ENCODE measurements around the gene TMEM245.
"Not testable (repeated sequence)": the region's sequence is repeated elsewhere in the genome, so short reads cannot be mapped to it uniquely, and the experiment has no call there.

TMEM245 gene

GRCh38 chr9:109132567-109133021 is 12.8 kb upstream of the TMEM245 start:
- DNase-seq, result no peak

- DNase-seq, result no peak
These were observed 9.9 kb upstream of the TMEM245 start for GRCh38 chr9:109129470-109130197.

GRCh38 chr9:109126671-109127070 is 6.9 kb upstream of the TMEM245 start:
- not testable (repeated sequence) for DNase-seq

- no peak for DNase-seq
These were observed 4.4 kb upstream of the TMEM245 start for GRCh38 chr9:109124121-109124520.

DNA sequence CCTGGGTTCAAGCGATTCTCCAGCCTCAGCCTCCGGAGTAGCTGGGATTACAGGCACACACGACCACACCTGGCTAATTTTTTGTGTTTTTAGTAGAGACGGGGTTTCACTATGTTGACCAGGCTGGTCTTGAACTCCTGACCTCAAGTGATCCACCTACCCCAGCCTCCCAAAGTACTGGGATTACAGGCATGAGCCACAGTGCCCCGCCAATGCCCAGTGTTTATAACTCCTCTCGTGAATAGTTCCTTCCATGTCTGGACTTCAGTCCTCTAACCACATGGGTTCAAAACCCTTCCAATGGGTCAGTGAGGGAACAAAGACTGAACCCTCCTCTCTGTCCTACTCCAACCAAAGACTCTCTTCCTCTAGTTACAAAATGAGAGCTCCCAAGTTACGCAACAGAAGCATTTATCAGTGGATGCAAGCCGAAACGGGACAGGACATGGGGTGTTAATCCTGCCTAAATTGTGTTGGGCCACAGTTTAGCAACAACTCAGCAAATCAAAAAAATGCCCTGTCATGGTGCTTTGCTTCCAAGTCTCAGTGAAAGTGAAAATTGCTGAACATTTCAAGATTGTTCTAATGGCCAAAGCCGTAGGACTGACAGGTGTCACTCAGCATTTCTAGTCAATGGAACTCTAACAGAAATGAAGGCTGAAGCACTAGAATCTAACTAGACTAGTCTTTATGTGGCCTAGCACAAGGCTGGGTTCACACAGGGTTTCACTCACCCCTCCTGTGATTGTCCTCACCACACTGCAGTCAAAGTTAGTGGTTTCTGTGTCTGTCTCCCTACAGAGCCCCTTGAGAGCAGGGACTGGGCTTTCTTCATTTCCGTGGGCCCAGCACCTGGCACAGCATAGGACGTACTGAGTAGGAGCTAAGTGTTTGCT is 3.2 kb upstream of the TMEM245 start:
- no peak for DNase-seq

GRCh38 chr9:109121232-109121796 is 1.6 kb upstream of the TMEM245 start:
- DNase-seq, result no peak

GRCh38 chr9:109120204-109120789 is 550 bp upstream of the TMEM245 start:
- no peak for DNase-seq

DNA sequence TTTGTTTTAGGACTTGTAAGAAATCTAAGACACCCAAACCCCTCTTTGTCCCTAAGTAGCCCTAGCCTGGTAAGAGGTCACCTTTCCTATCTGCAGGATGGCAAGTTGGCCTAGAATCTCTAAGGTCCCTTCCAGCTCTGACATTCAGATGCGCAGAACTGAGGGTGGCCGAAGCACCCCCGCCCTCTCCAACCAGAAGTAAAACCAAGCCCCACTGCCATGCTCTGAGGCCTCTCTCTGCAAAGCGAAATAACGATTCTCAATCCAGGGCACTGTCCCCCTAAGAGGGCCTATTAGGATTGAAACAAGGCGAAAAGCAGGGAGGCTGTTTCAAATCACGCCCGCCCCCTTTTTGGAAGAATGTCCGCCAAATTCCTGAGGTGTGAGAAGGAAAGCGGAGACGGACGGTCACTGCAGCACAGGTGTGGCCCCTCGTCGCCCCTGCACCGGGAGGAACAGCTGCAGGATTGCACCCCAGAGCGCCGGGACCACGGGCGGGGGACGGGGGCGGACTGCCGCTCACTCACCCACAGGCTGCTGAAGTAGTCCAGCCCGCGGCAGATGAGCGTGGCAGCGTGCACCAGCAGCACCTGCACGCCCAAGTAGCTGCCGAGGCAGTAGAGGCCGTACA is 824 bp downstream of the TMEM245 start:
- DNase-seq, result no peak

DNA sequence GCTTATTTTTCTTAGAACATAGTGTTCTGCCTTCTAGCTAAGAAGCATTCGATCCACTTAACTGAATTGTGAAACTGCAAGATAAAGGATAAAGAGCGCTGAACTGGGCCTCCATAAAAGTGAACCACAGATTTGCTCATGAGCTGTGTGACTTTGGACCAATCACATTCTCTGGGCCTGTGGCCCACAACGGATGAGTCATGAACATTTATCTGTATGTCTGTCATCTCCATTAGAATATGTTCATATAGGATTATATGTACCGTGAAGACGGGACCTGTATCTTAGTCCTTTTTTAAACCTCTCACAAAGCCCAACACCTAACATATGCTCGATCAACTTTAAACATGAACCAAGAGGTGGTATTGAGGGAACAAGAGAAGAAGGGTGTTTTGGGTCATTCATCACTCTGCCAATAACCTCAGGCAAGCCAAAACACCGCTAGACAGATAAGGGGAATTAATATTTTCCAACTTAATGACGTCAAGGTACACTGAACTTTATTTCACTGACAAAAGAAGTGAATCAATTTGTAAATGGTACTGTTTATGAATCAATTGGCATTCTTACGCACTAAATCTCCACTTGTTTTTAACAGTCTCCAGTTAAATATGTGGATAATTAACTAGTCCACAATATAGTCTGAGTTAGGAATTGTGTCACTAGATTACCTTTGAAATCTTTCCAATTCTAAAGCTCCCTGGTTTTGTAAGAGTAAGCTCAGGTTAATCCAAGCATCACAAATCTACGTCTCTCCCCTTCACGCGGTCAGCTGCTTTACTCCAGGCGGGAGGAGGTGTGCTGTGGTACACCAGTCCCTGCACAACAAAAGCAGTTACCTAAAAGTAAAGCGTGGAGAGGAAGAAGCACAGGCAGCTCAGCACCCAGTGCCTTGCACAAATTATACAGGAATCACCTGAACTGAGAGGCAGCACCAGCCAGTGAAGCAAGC is 1.6 kb downstream of the TMEM245 start:
- peak; percentile 29 for DNase-seq

DNA sequence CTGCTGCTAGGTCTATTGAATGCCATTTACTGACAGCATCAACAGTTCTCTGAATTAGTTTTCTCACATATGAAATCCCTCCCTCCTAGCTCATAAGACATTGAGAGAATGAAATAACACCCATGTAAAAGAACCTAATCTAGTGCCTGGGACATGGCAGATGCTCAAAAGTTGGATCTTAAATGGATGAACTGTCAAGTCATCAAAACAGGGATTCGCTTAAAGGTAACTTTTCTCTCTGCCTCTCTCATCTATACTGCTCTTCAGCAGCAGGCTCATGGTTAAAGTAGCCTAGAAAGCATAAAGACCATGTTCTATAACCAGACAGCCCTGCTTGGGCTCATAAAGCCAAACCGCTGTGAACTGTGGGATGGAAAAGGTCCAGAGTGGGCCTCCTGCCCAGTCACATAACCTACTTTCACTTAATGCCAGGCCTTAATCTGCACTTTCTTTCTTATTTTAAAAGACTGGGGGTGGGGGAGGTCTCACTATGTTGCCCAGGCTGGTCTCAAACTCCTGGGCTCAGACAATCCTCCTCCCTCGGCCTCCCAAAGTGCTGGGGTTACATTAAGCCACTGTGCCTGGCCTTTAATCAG is 3.7 kb downstream of the TMEM245 start:
- DNase-seq, result no peak

GRCh38 chr9:109114670-109115069 is 5.1 kb downstream of the TMEM245 start:
- DNase-seq, result no peak

DNA sequence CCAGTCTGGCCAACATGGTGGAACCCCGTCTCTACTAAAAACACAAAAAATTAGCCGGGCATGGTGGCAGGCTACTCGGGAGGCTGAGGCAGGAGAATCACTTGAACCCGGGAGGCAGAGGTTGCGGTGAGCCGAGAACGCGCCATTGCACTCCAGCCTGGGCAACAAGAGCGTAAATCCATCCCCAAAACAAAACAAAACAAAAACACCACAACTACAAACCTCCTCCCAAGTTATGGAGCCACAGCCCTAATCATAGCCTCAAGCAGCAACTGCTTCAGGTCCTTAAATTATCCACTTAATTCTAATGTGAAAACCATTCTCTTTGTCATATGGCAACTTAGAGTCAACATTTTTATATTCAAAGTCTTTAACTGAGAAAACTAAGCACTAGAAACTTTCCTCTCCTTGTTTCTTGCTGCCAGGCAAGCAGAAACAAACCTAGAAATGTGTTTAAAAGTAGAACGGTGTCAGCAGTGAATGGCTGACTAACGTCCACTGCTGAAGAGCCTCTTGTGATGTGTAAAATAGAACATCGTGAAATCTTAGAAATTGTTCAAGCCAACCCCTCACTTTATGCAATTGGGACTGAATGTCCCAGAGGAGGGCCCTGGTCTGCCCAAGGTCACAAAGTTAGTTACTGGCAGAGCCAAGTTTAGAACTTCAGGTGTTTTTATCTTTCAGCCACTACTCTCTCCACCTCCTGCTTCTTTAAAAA is 5.7 kb downstream of the TMEM245 start:
- DNase-seq, result no peak

DNA sequence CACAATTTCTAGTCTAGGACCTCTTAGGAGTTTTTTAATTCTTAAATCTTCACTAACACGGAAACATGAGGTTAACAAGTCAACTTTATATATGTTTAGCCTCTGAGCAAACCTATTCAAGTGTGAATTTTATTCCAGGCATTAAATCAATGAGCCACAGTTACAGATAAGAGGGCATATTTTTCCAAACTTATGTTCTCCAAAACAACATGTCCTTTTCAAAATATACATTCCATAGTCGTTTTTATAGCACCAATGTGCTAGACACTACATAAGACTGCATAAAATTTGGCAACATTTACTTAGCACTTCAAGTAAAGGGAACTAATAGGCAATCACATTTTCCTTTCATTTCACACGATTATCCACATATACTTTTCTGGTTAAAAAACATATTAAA is 6.5 kb downstream of the TMEM245 start:
- DNase-seq, result no peak

- no peak for DNase-seq
These were observed 9.3 kb downstream of the TMEM245 start for GRCh38 chr9:109110329-109111021.

DNA sequence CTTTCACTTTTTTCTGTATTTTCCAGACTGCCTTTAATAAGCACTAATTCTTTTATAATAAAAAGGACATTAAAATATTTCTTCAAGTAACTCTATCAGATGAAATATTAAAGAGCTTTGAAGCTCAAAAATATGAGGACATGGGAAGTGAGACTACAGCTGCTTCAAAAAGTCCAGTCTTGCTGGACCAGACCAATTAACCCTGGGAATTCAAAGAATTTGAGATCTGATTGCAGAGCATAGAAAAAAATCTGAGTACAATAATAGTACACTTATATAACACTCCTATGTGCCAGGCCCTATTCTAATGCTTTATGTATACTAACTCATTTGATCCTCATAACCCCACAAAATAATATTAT is 9.8 kb downstream of the TMEM245 start:
- no peak for DNase-seq

DNA sequence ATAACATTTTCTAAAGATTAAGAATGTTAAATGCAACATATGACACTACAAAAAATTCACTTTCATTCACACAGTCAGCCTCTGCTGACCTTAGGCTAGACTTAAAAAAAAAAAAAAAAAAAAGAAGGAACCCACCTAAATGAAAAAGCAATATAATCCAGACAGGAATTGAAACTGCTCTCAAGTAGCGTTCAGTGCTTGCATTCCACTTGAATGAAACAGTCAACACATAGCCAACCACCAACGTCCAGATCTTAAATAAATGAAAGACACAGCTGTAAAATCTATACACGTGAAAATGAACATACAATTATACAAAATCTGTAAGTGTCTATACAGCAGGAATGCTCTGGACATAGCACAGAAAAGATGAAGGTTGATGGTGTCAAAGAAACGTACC is 11.4 kb downstream of the TMEM245 start:
- no peak for DNase-seq

- no peak for DNase-seq
These were observed 12.1 kb downstream of the TMEM245 start for GRCh38 chr9:109107402-109108240.

- DNase-seq, result no peak
These were observed 17.9 kb downstream of the TMEM245 start for GRCh38 chr9:109101810-109102209.

GRCh38 chr9:109101202-109101595 is 18.5 kb downstream of the TMEM245 start:
- no peak for DNase-seq
